Endothelial cell of umbilical vein (primary cell): ENCODE data around the gene HMMR. TPM values are rescaled to one million over a fixed set of nuclear protein-coding genes. Genes with fewer than 3 reads are reported as not detected.
A peak's percentile ranks its signal among the peaks of the same experiment; 100 is the strongest.

ENCODE experiments used
- BruUV-seq: library from RNA; stranded (reverse); fragments of 400-500 nt; replicated peaks from 2 replicates; lab custom pipeline; 2021; lab: Mats Ljungman, UMichigan
- CTCF ChIA-PET: fragments of 300-600, 350-600 bp; sonication (Branson Sonifier 250); formaldehyde crosslinking; loops from one replicate; lab custom pipeline; 2021; ENCODE audit warnings: antibody characterized with exemption, inconsistent platforms; lab: Charles Lee
- POLR2A ChIA-PET: fragments of 300-600, 350-600 bp; sonication (Branson Sonifier 250); formaldehyde crosslinking; loops from one replicate; lab custom pipeline; 2021; ENCODE audit warnings: antibody characterized with exemption, inconsistent platforms; lab: Charles Lee
- DNase-seq: peaks from one replicate; pipeline ENCODE4 v3.0.0-alpha.2; 2011; ENCODE audit warnings: low read depth, low spot score
- FAIRE-seq: peaks from 2 replicates; lab custom pipeline; 2011; peaks lifted over from hg19 to GRCh38; lab: Jason Lieb, UNC
- H2AFZ ChIP-seq: 2 replicates; pipeline ENCODE4 v1.6.0; 2012; ENCODE audit warnings: low read depth, low read length, control low read depth, inconsistent platforms
- H3K27ac ChIP-seq: 2 replicates; pipeline ENCODE4 v1.5.1; 2011; ENCODE audit warnings: low read depth, mild to moderate bottlenecking, control low read depth, low read length, moderate library complexity; ENCODE audit not compliant: insufficient read depth
- H3K27me3 ChIP-seq, 2 experiments: 2 replicates each; pipeline versions ENCODE4 v1.6.0 to v1.6.1; 2011; ENCODE audit warnings: low read length in 2 of 2, mixed read lengths in 1 of 2; ENCODE audit not compliant: control insufficient read depth in 2 of 2, insufficient read depth in 2 of 2
- H3K36me3 ChIP-seq, 2 experiments: 2 replicates in 1 of 2; 3 replicates in 1 of 2; pipeline ENCODE4 v1.5.1; 2011; ENCODE audit warnings: low read length in 2 of 2, mild to moderate bottlenecking in 1 of 2, moderate library complexity in 1 of 2; ENCODE audit not compliant: control insufficient read depth in 2 of 2, insufficient read depth in 2 of 2; ENCODE audit errors: extremely low read depth in 1 of 2
- H3K4me1 ChIP-seq: 3 replicates; pipeline ENCODE4 v1.5.1; 2011; ENCODE audit warnings: mild to moderate bottlenecking, low read length; ENCODE audit not compliant: control insufficient read depth, insufficient read depth; ENCODE audit errors: extremely low read depth
- H3K4me2 ChIP-seq: 2 replicates; pipeline ENCODE4 v1.6.1; 2011; ENCODE audit warnings: low read length, control low read depth, mixed read lengths; ENCODE audit not compliant: insufficient read depth
- H3K4me3 ChIP-seq, 3 experiments: fragments of 200-600 bp in 1 of 3; sonication (generic), shearing (Covaris generic) in 1 of 3; replicated peaks in 1 of 3; 2 replicates each; pipeline ENCODE4 v1.5.1; 2011 to 2016; ENCODE audit warnings: control low read depth in 3 of 3, low read length in 3 of 3, mild to moderate bottlenecking in 2 of 3, inconsistent platforms in 1 of 3, low read depth in 1 of 3, moderate library complexity in 1 of 3; ENCODE audit not compliant: insufficient read depth in 1 of 3
- H3K79me2 ChIP-seq: 2 replicates; pipeline ENCODE4 v1.6.0; 2012; ENCODE audit warnings: low read length, inconsistent platforms; ENCODE audit not compliant: control insufficient read depth, insufficient read depth
- H3K9ac ChIP-seq: replicated peaks from 2 replicates; pipeline ENCODE3; 2011; ENCODE audit warnings: low read length, control low read depth; ENCODE audit not compliant: insufficient read depth; ENCODE audit errors: extremely low read depth
- H3K9me1 ChIP-seq: replicated peaks from 3 replicates; pipeline ENCODE4 v1.6.0; 2011; ENCODE audit warnings: mild to moderate bottlenecking, low read length; ENCODE audit not compliant: control insufficient read depth, insufficient read depth; ENCODE audit errors: extremely low read depth
- H3K9me3 ChIP-seq: replicated peaks from 2 replicates; pipeline ENCODE4 v1.5.1; 2012; ENCODE audit warnings: low read length, inconsistent platforms; ENCODE audit not compliant: control insufficient read depth, insufficient read depth
- H4K20me1 ChIP-seq: replicated peaks from 2 replicates; pipeline ENCODE3; 2011; ENCODE audit warnings: mild to moderate bottlenecking, low read length; ENCODE audit not compliant: control insufficient read depth, insufficient read depth; ENCODE audit errors: extremely low read depth
- CTCF ChIP-seq, 2 donors: IDR thresholded peaks; 1 replicate in 1 of 2; 2 replicates in 1 of 2; pipeline ENCODE4 v1.5.1; 2011; ENCODE audit warnings: low read length in 2 of 2, mild to moderate bottlenecking in 2 of 2, moderate library complexity in 2 of 2, control low read depth in 1 of 2, inconsistent platforms in 1 of 2, low read depth in 1 of 2; ENCODE audit not compliant: insufficient read depth in 1 of 2; ENCODE audit errors: extremely low read depth in 1 of 2
- EZH2 ChIP-seq: IDR thresholded peaks from 2 replicates; pipeline ENCODE4 v1.6.1; 2012; ENCODE audit warnings: borderline replicate concordance, low read depth, mild to moderate bottlenecking, moderate library complexity, low read length, inconsistent platforms; ENCODE audit not compliant: severe bottlenecking
- FOS ChIP-seq: IDR thresholded peaks from 2 replicates; pipeline ENCODE4 v1.6.1; 2011; ENCODE audit warnings: mild to moderate bottlenecking, low read length, moderate library complexity, borderline replicate concordance; ENCODE audit not compliant: insufficient read depth
- GATA2 ChIP-seq: IDR thresholded peaks from 2 replicates; pipeline ENCODE4 v1.7.0; 2011; ENCODE audit warnings: low read depth, mild to moderate bottlenecking, moderate library complexity, mixed read lengths, low read length; ENCODE audit not compliant: insufficient read length, insufficient read depth
- JUN ChIP-seq: IDR thresholded peaks from 2 replicates; pipeline ENCODE4 v1.6.1; 2011; ENCODE audit warnings: borderline replicate concordance, low read depth; ENCODE audit not compliant: insufficient read length, insufficient read depth
- MAX ChIP-seq: IDR thresholded peaks from 2 replicates; pipeline ENCODE4 v1.6.1; 2011; ENCODE audit not compliant: insufficient read depth, insufficient read length
- MYC ChIP-seq: IDR thresholded peaks from one replicate; pipeline ENCODE4 v1.6.1; 2011; ENCODE audit warnings: mild to moderate bottlenecking, low read depth, low read length
- POLR2A ChIP-seq: IDR thresholded peaks from 2 replicates; pipeline ENCODE4 v1.6.1; 2012; ENCODE audit warnings: low read depth, mild to moderate bottlenecking, control low read depth, low read length
- POLR2AphosphoS5 ChIP-seq: IDR thresholded peaks from 2 replicates; pipeline ENCODE4 v1.6.1; 2012; ENCODE audit warnings: low read depth, mild to moderate bottlenecking, control low read depth, low read length, moderate library complexity; ENCODE audit not compliant: insufficient read depth
- dilution Hi-C: fragments of 300-500 bp; cut with MboI; formaldehyde crosslinking; loops from one replicate; pipeline ENCODE4 v1.15.0; 2019; ENCODE audit warnings: low sequenced_read_pairs; ENCODE audit not compliant: extremely low pct_ligation_motif_present
- intact Hi-C: fragments of 100-400 bp; cut with micrococcal nuclease; formaldehyde crosslinking; loops from one replicate; pipeline ENCODE4 v1.10.0; 2022
- polyA plus RNA-seq, 4 experiments: library from polyadenylated mRNA; depleted of rRNA in 3 of 4; stranded (reverse) in 3 of 4; unstranded in 1 of 4; fragments of >200 nt; gene quantifications; 2 replicates each; pipeline versions ENCODE4 v1.2.1 to v1.2.3, GENCODE V29; 2011 to 2012; ENCODE audit warnings: missing spikeins in 1 of 4
- total RNA-seq: library from RNA; stranded (reverse); gene quantifications from 2 replicates; pipeline ENCODE4 v1.2.3, GENCODE V29; 2021

HMMR gene
- total and polyA plus RNA-seq, 2 donors (not counting 3 experiments of a cell fraction or from before 2014, with no cell fraction given) = 5.5 to 31.0 TPM

- dilution Hi-C loops = no loop called here
These were observed 2.6 kb downstream of the HMMR start for GRCh38 chr5:163463063-163463435.

More at GRCh38 chr5:163463063-163463435, 2.6 kb downstream of the HMMR start:
- no peak for TF ChIP-seq EZH2
- TF ChIP-seq POLR2A = no peak
- no peak for TF ChIP-seq MYC
- no peak for TF ChIP-seq JUN
- no peak for TF ChIP-seq MAX
- no peak for TF ChIP-seq POLR2AphosphoS5
- no peak for TF ChIP-seq FOS
- TF ChIP-seq GATA2 = no peak
- no peak for TF ChIP-seq CTCF (IDR thresholded peaks at IDR 0.05; ENCODE audit: extremely low read depth in 1 of 2, insufficient read depth in 1 of 2, low read depth in 1 of 2, low read length in 2 of 2)
- H3K9me3 ChIP-seq = no peaks in the 10 kb centered on the region
- intact Hi-C loops = loop anchor here (5.0 kb wide), 1 partner anchor 244 kb away; no protein-coding TSS in a partner anchor
- no TSS peak for BruUV-seq
- peak overlapping the region; percentile 10 for H3K9ac ChIP-seq
- peaks cover 33% of the 10 kb centered on the region for H3K79me2 ChIP-seq
- ChIA-PET CTCF (interaction anchor here (3.8 to 4.0 kb wide), 2 partner anchors 42 to 54 kb away, joined by 11 to 15 read pairs; partner anchors contain the start of gene MAT2B), POLR2A (no interaction called here)
- no peak for FAIRE-seq
- no peaks in the 10 kb centered on the region for H3K27me3 ChIP-seq
- H3K4me1 ChIP-seq = peaks cover 21% of the 10 kb centered on the region
- no peak overlapping the region for H3K4me3 ChIP-seq
- H3K27ac ChIP-seq = peak overlapping the region; percentile 61
- peak overlapping the region; percentile 54 for H3K4me2 ChIP-seq
- no peaks in the 10 kb centered on the region for H3K36me3 ChIP-seq
- H3K9me1 ChIP-seq = no peaks in the 10 kb centered on the region
- no peaks in the 10 kb centered on the region for H4K20me1 ChIP-seq
- DNase-seq = no peak
- peak overlapping the region; percentile 19 for H2AFZ ChIP-seq
